Keratinocyte (primary cell): ENCODE data around the gene MIEF1. TPM values are rescaled to one million over a fixed set of nuclear protein-coding genes. Genes with fewer than 3 reads are reported as not detected.

Experiments
- DNase-seq: peaks from one replicate; pipeline ENCODE4 v3.0.0-alpha.2; 2011; ENCODE audit warnings: low read depth, missing footprints, low spot score
- FAIRE-seq: peaks from 2 replicates; lab custom pipeline; 2011; peaks lifted over from hg19 to GRCh38; lab: Jason Lieb, UNC
- H2AFZ ChIP-seq: 2 replicates; pipeline ENCODE4 v1.6.0; 2012; ENCODE audit warnings: low read length, control low read depth, inconsistent platforms; ENCODE audit not compliant: control insufficient read depth
- H3K27ac ChIP-seq: 2 replicates; pipeline ENCODE4 v1.5.1; 2011; ENCODE audit warnings: low read length; ENCODE audit not compliant: control insufficient read depth, insufficient read depth
- H3K27me3 ChIP-seq: 3 replicates; pipeline ENCODE4 v1.6.0; 2011; ENCODE audit warnings: low read length; ENCODE audit not compliant: control insufficient read depth, insufficient read depth; ENCODE audit errors: extremely low read depth
- H3K36me3 ChIP-seq, 2 experiments: 2 replicates in 1 of 2; 3 replicates in 1 of 2; pipeline ENCODE4 v1.5.1; 2011; ENCODE audit warnings: low read length in 2 of 2, mild to moderate bottlenecking in 1 of 2; ENCODE audit not compliant: control insufficient read depth in 2 of 2, insufficient read depth in 2 of 2; ENCODE audit errors: extremely low read depth in 1 of 2
- H3K4me1 ChIP-seq: 3 replicates; pipeline ENCODE4 v1.5.1; 2011; ENCODE audit warnings: low read length; ENCODE audit not compliant: control insufficient read depth, insufficient read depth; ENCODE audit errors: extremely low read depth
- H3K4me2 ChIP-seq: 3 replicates; pipeline ENCODE4 v1.6.0; 2011; ENCODE audit warnings: low read depth, low read length; ENCODE audit not compliant: control insufficient read depth, insufficient read depth; ENCODE audit errors: extremely low read depth
- H3K4me3 ChIP-seq, 3 experiments: fragments of 200-600 bp in 1 of 3; sonication (generic) in 1 of 3; 2 replicates in 2 of 3; 3 replicates in 1 of 3; pipeline ENCODE4 v1.5.1; 2011 to 2016; ENCODE audit warnings: low read length in 3 of 3, mild to moderate bottlenecking in 3 of 3, control low read depth in 2 of 3, inconsistent platforms in 1 of 3, low read depth in 1 of 3, mixed read lengths in 1 of 3, mixed run types in 1 of 3, moderate library complexity in 1 of 3; ENCODE audit not compliant: control insufficient read depth in 2 of 3, insufficient read depth in 2 of 3; ENCODE audit errors: extremely low read depth in 1 of 3
- H3K79me2 ChIP-seq: 2 replicates; pipeline ENCODE4 v1.6.0; 2012; ENCODE audit warnings: low read length; ENCODE audit not compliant: control insufficient read depth, insufficient read depth
- H3K9ac ChIP-seq: 3 replicates; pipeline ENCODE4 v1.6.0; 2011; ENCODE audit warnings: low read length; ENCODE audit not compliant: control insufficient read depth, insufficient read depth; ENCODE audit errors: extremely low read depth
- H3K9me1 ChIP-seq: 3 replicates; pipeline ENCODE4 v1.6.0; 2011; ENCODE audit warnings: low read length; ENCODE audit not compliant: control insufficient read depth, insufficient read depth; ENCODE audit errors: extremely low read depth
- H3K9me3 ChIP-seq: 2 replicates; pipeline ENCODE4 v1.5.1; 2012; ENCODE audit warnings: low read depth, low read length; ENCODE audit not compliant: control insufficient read depth
- H4K20me1 ChIP-seq: 3 replicates; pipeline ENCODE4 v1.6.0; 2011; ENCODE audit warnings: low read length; ENCODE audit not compliant: control insufficient read depth, insufficient read depth; ENCODE audit errors: extremely low read depth
- CTCF ChIP-seq, 3 experiments: IDR thresholded peaks in 1 of 3; conservative IDR thresholded peaks in 1 of 3; optimal IDR thresholded peaks in 1 of 3; 2 replicates in 2 of 3; 3 replicates in 1 of 3; pipeline versions ENCODE3 to v1.5.1; 2011; ENCODE audit warnings: low read length in 3 of 3, mild to moderate bottlenecking in 3 of 3, moderate library complexity in 2 of 3, control low read depth in 1 of 3, inconsistent platforms in 1 of 3; ENCODE audit not compliant: insufficient read depth in 2 of 3; ENCODE audit errors: extremely low read depth in 1 of 3
- EZH2 ChIP-seq: IDR thresholded peaks from one replicate; pipeline ENCODE4 v1.6.1; 2012; ENCODE audit warnings: inconsistent platforms, mild to moderate bottlenecking, low read length, moderate library complexity
- dilution Hi-C: fragments of 300-500 bp; cut with MboI; formaldehyde crosslinking; loops from one replicate; pipeline ENCODE4 v1.7.0; 2020; ENCODE audit warnings: low sequenced_read_pairs; ENCODE audit not compliant: extremely low pct_ligation_motif_present
- polyA plus RNA-seq, 5 experiments: library from polyadenylated mRNA; depleted of rRNA in 3 of 5; stranded (reverse) in 3 of 5; stranded (forward) in 1 of 5; unstranded in 1 of 5; fragments of >200 nt; gene quantifications; 1 replicate in 1 of 5; 2 replicates in 3 of 5; 3 replicates in 1 of 5; pipeline versions ENCODE4 v1.2.1 to v1.2.3, GENCODE V29; 2011 to 2012; ENCODE audit warnings: missing spikeins in 2 of 5, low read depth in 1 of 5, low replicate concordance in 1 of 5

MIEF1 gene
- polyA plus RNA-seq, 1 donor (not counting 4 experiments of a cell fraction or from before 2014, with no cell fraction given) = 18.4 TPM

- H3K36me3 ChIP-seq = no peaks in the 10 kb centered on the region
- H4K20me1 ChIP-seq = no peaks in the 10 kb centered on the region
- H3K9ac ChIP-seq = no peak overlapping the region
- no peaks in the 10 kb centered on the region for H3K9me3 ChIP-seq
- dilution Hi-C loops = no loop called here
- no peaks in the 10 kb centered on the region for H3K4me1 ChIP-seq
- H3K4me2 ChIP-seq = no peak overlapping the region
- no peak for DNase-seq
- no peak for TF ChIP-seq EZH2
- no peak for TF ChIP-seq CTCF (optimal IDR thresholded peaks at IDR 0.05 in 1 of 3, IDR thresholded peaks at IDR 0.05 in 1 of 3, conservative IDR thresholded peaks at IDR 0.05 in 1 of 3; ENCODE audit: extremely low read depth in 1 of 3, insufficient read depth in 2 of 3, low read length in 3 of 3)
- H3K9me1 ChIP-seq = no peaks in the 10 kb centered on the region
- H3K79me2 ChIP-seq = no peaks in the 10 kb centered on the region
- H2AFZ ChIP-seq = no peak overlapping the region
- no peak overlapping the region for H3K4me3 ChIP-seq
- no peaks in the 10 kb centered on the region for H3K27me3 ChIP-seq
- FAIRE-seq = no peak
- H3K27ac ChIP-seq = no peak overlapping the region
Observed at GRCh38 chr22:39488563-39489083, 13.5 kb upstream of the MIEF1 start.

GRCh38 chr22:39489094-39490068 is 12.7 kb upstream of the MIEF1 start:
- Histone ChIP-seq H3K4me1 (no peaks in the 10 kb centered on the region), H3K36me3 (no peaks in the 10 kb centered on the region), H3K27ac (no peak overlapping the region), H3K9ac (no peak overlapping the region), H3K9me1 (no peaks in the 10 kb centered on the region), H3K9me3 (no peaks in the 10 kb centered on the region), H3K27me3 (no peaks in the 10 kb centered on the region), H3K4me2 (no peak overlapping the region), H3K4me3 (no peak overlapping the region), H3K79me2 (no peaks in the 10 kb centered on the region), H2AFZ (no peak overlapping the region), H4K20me1 (no peaks in the 10 kb centered on the region)
- dilution Hi-C loops = no loop called here
- DNase-seq = no peak
- FAIRE-seq = no peak
- TF ChIP-seq CTCF (optimal IDR thresholded peaks at IDR 0.05 in 1 of 3, IDR thresholded peaks at IDR 0.05 in 1 of 3, conservative IDR thresholded peaks at IDR 0.05 in 1 of 3; ENCODE audit: extremely low read depth in 1 of 3, insufficient read depth in 2 of 3, low read length in 3 of 3) = no peak
- no peak for TF ChIP-seq EZH2
